T-helper 17 cell (primary cell): ENCODE data around the gene WBP1. TPM values are rescaled to one million over a fixed set of nuclear protein-coding genes. Genes with fewer than 3 reads are reported as not detected.

ENCODE experiments used
- ATAC-seq: fragments of 150-1000 bp; cut with Tn5 transposase; 2 replicates; pipeline ENCODE4 v1.10.0; 2021; ENCODE audit warnings: mild to moderate bottlenecking, moderate library complexity
- DNase-seq, 3 donors: peaks; one replicate each; pipeline versions ENCODE4 v3.0.0 to v3.0.0-alpha.2; 2020 to 2021
- H3K9me3 ChIP-seq: one replicate; pipeline ENCODE4 v1.7.0; 2013; ENCODE audit warnings: low read length, mild to moderate bottlenecking; ENCODE audit not compliant: control insufficient read depth, poor library complexity, severe bottlenecking
- H3K27ac Mint-ChIP-seq: one replicate; pipeline ENCODE4 v1.8.0; 2022; ENCODE audit warnings: mild to moderate bottlenecking, moderate library complexity, mixed read lengths
- H3K27me3 Mint-ChIP-seq: one replicate; pipeline ENCODE4 v1.8.0; 2022; ENCODE audit warnings: mixed read lengths
- H3K36me3 Mint-ChIP-seq: one replicate; pipeline ENCODE4 v1.8.0; 2022; ENCODE audit warnings: low read depth, mixed read lengths
- H3K4me1 Mint-ChIP-seq: one replicate; pipeline ENCODE4 v1.8.0; 2022; ENCODE audit warnings: mild to moderate bottlenecking, mixed read lengths
- H3K4me3 Mint-ChIP-seq: one replicate; pipeline ENCODE4 v1.8.0; 2022; ENCODE audit warnings: mild to moderate bottlenecking, moderate library complexity, mixed read lengths
- total RNA-seq, 4 donors: library from RNA in 2 of 4; stranded (reverse) in 2 of 4; gene quantifications; one replicate each; pipeline ENCODE4 v1.2.3 and lab custom pipeline; 2022 to 2026

Gene WBP1
- total RNA-seq, 2 donors from 2014 or later: 61.7 to 64.2 TPM

GRCh38 chr2:74421221-74421870 is 36.9 kb upstream of the WBP1 start, which contains the start of the genes C2orf81 and WDR54:
TSS of gene C2orf81 (minus strand) at chr2:74421619. CDS start at chr2:74421560, 59 bp downstream.
TSS of gene WDR54 (plus strand) at chr2:74421730. CDS start at chr2:74422154, 424 bp downstream.
- Mint-ChIP-seq H3K27me3 (no peaks in the 10 kb centered on the region), H3K27ac (peak within 1 kb of the TSS; percentile 100), H3K36me3 (peaks cover 3% of the 10 kb centered on the region), H3K4me3 (peak within 1 kb of the TSS; percentile 99), H3K4me1 (peaks cover 34% of the 10 kb centered on the region)
- no peaks in the 10 kb centered on the region for H3K9me3 ChIP-seq
- ATAC-seq (peak; percentile 95), DNase-seq (peak; percentile 87 to 93 (median 88))

DNA sequence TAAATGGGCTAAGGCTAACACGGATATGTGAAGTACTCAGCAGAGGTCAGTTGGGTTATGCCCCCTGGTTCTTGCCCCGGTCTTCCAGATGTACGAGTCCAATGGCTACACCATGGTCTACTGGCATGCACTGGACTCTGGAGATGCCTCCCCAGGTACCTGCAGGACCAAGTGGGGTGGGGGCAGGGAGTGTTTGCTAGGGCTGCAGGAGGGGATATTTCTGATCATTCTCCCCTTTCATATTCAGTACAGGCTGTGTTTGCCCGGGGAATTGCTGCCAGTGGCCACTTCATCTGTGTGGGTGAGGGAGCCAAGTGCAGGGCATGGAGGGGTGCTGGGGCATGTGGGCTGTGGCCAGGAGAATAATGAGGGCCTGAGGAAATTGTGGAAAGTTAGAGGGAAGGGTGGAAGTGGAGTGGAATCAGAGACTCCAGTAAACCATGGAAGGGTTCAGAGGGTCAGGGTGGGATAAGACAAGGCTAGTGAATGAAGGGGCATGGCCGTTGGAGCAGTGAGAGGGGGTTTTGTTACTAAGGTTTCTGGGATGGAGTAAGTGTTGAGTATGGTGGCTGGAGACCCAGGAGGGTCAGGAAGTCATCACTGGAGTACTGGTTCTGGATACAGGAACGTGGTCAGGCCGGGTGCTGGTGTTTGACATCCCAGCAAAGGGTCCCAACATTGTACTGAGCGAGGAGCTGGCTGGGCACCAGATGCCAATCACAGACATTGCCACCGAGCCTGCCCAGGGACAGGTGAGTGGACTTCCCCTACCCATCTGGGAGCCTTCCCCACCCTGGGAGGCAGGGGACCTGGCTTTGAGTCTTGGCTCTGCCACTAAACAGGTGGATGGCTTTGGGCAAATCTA is 34.8 kb upstream of the WBP1 start:
- H3K9me3 ChIP-seq: no peaks in the 10 kb centered on the region
- peaks cover 3% of the 10 kb centered on the region for H3K36me3 Mint-ChIP-seq
- no peak for DNase-seq
- peak overlapping the region; percentile 100 for H3K27ac Mint-ChIP-seq
- peaks cover 30% of the 10 kb centered on the region for H3K4me1 Mint-ChIP-seq
- no peak for ATAC-seq
- H3K27me3 Mint-ChIP-seq: no peaks in the 10 kb centered on the region
- H3K4me3 Mint-ChIP-seq: peak overlapping the region; percentile 99

GRCh38 chr2:74424139-74424992 is 33.9 kb upstream of the WBP1 start:
- H3K9me3 ChIP-seq: no peaks in the 10 kb centered on the region
- Mint-ChIP-seq H3K27me3 (no peaks in the 10 kb centered on the region), H3K36me3 (peaks cover 3% of the 10 kb centered on the region), H3K27ac (no peak overlapping the region), H3K4me3 (no peak overlapping the region), H3K4me1 (peaks cover 30% of the 10 kb centered on the region)
- ATAC-seq: no peak
- no peak for DNase-seq

GRCh38 chr2:74424995-74425406 is 33.2 kb upstream of the WBP1 start:
- peaks cover 30% of the 10 kb centered on the region for H3K4me1 Mint-ChIP-seq
- H3K27ac Mint-ChIP-seq: no peak overlapping the region
- H3K9me3 ChIP-seq: no peaks in the 10 kb centered on the region
- peaks cover 3% of the 10 kb centered on the region for H3K36me3 Mint-ChIP-seq
- H3K27me3 Mint-ChIP-seq: no peaks in the 10 kb centered on the region
- ATAC-seq (no peak), DNase-seq (no peak)
- H3K4me3 Mint-ChIP-seq: no peak overlapping the region

GRCh38 chr2:74425523-74425922 is 32.7 kb upstream of the WBP1 start:
- H3K9me3 ChIP-seq: no peaks in the 10 kb centered on the region
- no peak overlapping the region for H3K27ac Mint-ChIP-seq
- no peak overlapping the region for H3K4me3 Mint-ChIP-seq
- H3K4me1 Mint-ChIP-seq: peaks cover 26% of the 10 kb centered on the region
- ATAC-seq: no peak
- no peak for DNase-seq
- peaks cover 3% of the 10 kb centered on the region for H3K36me3 Mint-ChIP-seq
- no peaks in the 10 kb centered on the region for H3K27me3 Mint-ChIP-seq

DNA sequence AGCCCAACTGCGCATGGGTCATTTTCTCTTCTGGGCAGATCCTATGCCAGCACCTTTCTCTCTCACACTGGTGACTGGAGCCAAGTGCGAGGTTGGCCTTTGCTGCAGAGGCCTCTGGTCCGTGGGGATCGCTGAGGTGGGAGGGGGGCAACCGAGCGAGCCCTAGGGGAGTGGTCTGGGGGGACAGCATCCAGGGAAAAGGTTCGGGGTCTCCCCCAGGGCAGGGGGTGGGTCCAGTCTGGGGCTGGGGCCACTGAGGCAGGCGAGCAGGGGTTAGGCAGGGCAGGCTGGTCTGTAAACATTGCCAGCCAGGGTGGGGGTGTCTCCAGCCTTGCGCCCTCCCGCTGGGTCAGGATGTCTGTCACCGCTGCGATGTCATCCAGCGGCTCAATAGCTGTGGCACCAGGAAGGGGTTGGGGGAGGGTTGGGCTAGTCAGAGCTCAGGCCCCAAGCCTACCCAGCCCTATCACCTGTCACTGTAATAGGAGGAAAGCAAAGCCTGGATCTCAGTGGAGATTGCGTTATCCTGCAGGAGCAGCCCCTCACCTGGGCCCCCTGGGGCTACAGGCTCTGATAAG is 32.0 kb upstream of the WBP1 start:
- Mint-ChIP-seq H3K4me1 (peaks cover 21% of the 10 kb centered on the region), H3K27me3 (no peaks in the 10 kb centered on the region)

GRCh38 chr2:74427551-74427950 is 30.7 kb upstream of the WBP1 start:
- H3K27ac Mint-ChIP-seq: peak overlapping the region; percentile 90
- H3K27me3 Mint-ChIP-seq: no peaks in the 10 kb centered on the region
- H3K4me1 Mint-ChIP-seq: peaks cover 10% of the 10 kb centered on the region
- no peaks in the 10 kb centered on the region for H3K9me3 ChIP-seq
- no peak overlapping the region for H3K4me3 Mint-ChIP-seq
- DNase-seq (no peak), ATAC-seq (no peak)
- H3K36me3 Mint-ChIP-seq: peaks cover 3% of the 10 kb centered on the region

More for the DNA sequence above, 32.0 kb upstream of the WBP1 start:
- no peaks in the 10 kb centered on the region for H3K9me3 ChIP-seq
- no peak for ATAC-seq
- H3K27ac Mint-ChIP-seq: no peak overlapping the region
- no peak for DNase-seq
- no peak overlapping the region for H3K4me3 Mint-ChIP-seq
- H3K36me3 Mint-ChIP-seq: peaks cover 3% of the 10 kb centered on the region

GRCh38 chr2:74428675-74429074 is 29.6 kb upstream of the WBP1 start:
- Mint-ChIP-seq H3K27ac (no peak overlapping the region), H3K36me3 (no peaks in the 10 kb centered on the region), H3K4me1 (peaks cover under 1% of the 10 kb centered on the region), H3K4me3 (no peak overlapping the region), H3K27me3 (no peaks in the 10 kb centered on the region)
- DNase-seq: no peak
- no peak for ATAC-seq
- H3K9me3 ChIP-seq: no peaks in the 10 kb centered on the region

GRCh38 chr2:74429487-74430451 is 28.5 kb upstream of the WBP1 start:
- no peaks in the 10 kb centered on the region for H3K9me3 ChIP-seq
- no peak for ATAC-seq
- Mint-ChIP-seq H3K4me1 (no peaks in the 10 kb centered on the region), H3K4me3 (no peak overlapping the region), H3K27me3 (no peaks in the 10 kb centered on the region), H3K36me3 (no peaks in the 10 kb centered on the region), H3K27ac (no peak overlapping the region)
- DNase-seq: no peak

DNA sequence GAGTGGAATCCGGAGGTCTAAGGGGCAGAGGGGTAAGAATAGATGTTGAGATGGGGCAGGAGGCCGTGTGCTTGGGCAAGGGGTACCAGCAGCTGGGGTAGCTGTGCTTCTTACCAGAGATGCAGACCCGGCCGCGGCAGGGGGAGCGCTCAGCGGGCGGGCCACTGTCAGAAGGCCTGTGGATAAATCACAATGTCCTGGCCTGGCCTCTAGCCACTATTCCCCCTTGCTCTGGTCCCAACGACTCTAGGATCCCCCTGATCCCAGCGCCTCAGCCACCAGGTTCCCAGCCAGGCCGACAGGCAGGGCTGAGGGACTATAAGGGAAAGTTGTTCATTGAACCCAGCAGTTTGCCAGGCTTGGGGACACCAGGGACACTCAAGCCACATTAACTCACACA is 27.7 kb upstream of the WBP1 start:
- no peaks in the 10 kb centered on the region for H3K4me1 Mint-ChIP-seq
- H3K9me3 ChIP-seq: no peaks in the 10 kb centered on the region
- ATAC-seq (no peak), DNase-seq (no peak)
- no peaks in the 10 kb centered on the region for H3K36me3 Mint-ChIP-seq
- no peak overlapping the region for H3K4me3 Mint-ChIP-seq
- no peaks in the 10 kb centered on the region for H3K27me3 Mint-ChIP-seq
- no peak overlapping the region for H3K27ac Mint-ChIP-seq

- Mint-ChIP-seq H3K4me1 (peaks cover 6% of the 10 kb centered on the region), H3K27me3 (peaks cover 34% of the 10 kb centered on the region), H3K27ac (no peak overlapping the region), H3K4me3 (no peak overlapping the region), H3K36me3 (peaks cover 9% of the 10 kb centered on the region)
- no peaks in the 10 kb centered on the region for H3K9me3 ChIP-seq
- DNase-seq (no peak), ATAC-seq (no peak)
Measured at GRCh38 chr2:74436111-74436805, 22.0 kb upstream of the WBP1 start.
